Stimulated activated CD4-positive, alpha-beta T cell treated with anti-CD3 and anti-CD28 coated beads, Interleukin-12 subunit alpha, Interleukin-12 subunit beta, amount 100 ng/mL, for 48 hours (primary cell): ENCODE measurements around the gene KCNJ6.
"Not testable (repeated sequence)": the region's sequence is repeated elsewhere in the genome, so short reads cannot be mapped to it uniquely, and the experiment has no call there.

Experiments
- DNase-seq, 3 donors: peaks; one replicate each; pipeline ENCODE4 v3.0.0-alpha.2; 2020; ENCODE audit warnings: low read depth in 2 of 3, low spot score in 1 of 3

Gene KCNJ6

DNA sequence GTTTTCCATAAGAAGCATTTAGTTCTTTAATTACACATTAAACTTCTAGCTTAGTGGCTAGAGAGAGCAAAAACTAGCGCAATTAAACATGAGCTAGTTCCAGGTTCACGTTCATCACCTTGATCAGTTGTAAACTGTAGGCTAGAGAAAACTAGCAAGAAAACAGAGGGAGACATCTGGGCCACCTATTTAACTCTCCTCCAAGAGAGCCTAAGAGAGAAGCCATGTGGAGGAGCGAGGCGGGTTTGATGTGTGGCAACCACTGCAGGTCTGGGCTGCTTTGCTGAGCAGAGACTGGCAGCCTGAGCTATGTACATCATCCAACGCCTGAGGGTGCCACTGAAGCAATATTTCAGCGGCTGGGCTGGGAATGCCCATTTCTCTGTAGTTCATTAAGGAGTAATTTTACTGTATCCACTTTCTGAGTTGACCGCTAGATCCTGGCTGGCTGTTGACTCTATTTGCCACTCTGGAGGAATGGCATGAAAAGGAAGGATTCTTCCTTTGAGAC lies 296.7 kb downstream of the KCNJ6 start:
- DNase-seq: no peak

DNA sequence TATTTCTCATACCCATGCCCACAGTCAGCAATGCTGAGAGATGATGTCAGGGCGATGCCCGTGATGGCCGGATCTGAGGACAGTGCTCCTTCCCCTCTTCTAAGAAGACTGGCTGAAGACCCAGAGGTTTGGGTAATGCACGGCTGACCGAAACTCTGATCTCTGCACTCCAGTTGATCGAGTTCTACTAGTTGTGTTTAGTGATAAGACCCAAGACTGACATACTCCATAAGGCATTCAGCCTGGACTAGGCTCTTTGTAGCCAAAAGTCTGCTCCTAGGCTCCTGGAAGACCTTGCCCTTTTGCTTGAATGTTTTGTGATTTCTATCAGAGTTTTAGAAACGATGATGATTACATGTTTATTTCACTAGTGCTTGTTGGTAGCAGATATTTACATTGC lies 298.2 kb downstream of the KCNJ6 start:
- no peak for DNase-seq

DNA sequence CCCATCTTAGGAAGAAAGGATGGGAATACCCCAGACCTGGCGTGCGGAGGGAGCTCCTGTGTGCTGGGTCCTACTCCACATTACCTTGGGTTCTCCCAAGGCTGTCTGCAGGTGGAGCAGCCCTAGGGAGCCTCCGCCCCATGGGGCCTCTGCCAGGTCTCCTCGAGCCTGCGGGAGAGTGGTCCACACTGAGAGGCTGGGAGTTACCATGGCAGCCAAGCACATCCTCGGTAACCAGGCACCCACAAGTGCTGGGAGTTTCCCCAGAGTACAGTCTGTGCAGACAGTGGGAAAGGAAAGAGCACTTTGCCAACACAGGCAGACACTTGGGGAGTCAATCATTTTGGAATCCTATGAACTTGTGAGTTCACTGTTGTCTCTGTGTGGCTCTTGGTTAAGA lies 300.3 kb downstream of the KCNJ6 start:
- DNase-seq: no peak

GRCh38 chr21:37614351-37614875 lies 301.8 kb downstream of the KCNJ6 start:
- no peak for DNase-seq

DNA sequence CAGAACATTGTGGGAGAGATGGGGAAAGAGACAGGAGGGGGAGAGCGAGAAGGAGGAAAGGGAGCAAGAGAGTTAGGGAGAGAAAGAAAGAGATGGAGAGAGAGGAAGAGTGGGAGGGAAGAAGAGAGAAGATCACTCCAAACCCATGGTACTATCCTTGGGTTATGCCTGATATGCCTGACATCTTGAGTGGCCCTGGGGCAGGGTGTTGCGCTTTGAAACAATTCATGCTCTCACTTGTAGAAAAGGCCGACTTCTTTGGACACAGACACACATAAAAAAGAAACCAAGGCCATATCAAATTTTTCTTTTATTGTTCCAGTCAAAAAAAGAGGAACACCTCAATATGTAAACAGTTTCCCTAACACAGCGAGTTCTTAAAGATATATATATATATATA lies 309.2 kb downstream of the KCNJ6 start:
- DNase-seq: no peak

DNA sequence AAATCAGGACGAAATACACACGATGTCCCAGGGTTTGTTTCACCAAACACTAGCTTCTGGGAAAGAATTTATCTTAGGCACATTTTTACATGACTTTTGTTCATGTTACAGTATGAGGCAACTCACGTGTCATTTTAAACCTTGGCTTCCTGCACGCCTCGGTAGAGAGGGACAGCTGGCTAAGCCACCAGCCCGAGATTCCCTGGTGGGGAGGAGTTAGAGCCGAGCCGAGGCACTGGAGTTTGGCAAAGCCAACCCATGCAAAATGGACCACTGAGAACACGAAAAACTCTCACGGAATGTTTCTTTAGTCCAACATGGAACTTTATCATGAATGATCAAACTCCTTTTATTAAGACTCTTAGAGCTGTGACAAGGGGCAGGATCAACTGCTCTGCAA lies 309.7 kb downstream of the KCNJ6 start:
- DNase-seq: no peak

DNA sequence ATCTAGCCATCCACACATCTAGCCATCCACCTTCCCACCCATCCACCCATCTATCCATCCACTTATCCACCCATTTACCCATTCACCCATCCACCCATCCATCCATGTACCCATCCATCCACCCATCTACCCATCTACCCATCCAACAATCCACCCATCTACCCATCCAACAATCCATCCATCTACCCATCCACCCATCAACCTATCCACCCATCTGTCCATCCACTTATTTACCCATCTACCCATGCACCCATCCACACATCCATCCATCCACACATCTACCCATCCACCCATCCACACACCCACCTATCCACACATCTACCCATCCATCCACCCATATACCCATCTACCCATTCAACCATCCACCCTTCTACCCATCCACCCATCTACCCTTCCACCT lies 311.3 kb downstream of the KCNJ6 start:
- DNase-seq: no peak

DNA sequence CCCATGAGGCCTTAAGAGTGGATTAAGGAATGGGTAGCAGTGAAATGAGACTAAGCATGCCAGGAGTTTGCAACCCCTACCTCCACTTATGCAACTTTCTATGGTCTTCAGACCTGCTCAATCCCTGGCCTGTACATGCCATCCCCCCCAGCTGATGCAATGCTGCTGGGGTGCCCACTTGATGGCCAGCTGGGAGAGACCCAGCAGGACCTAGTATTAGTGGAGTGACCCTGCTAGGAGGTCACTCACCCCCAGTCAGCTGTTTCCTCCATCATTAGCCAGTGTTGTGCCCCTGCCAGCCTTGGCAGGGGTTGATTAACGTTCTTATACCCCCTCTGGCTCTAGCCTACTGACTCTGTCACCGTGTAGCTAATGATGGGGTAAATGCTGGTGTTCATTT lies 313.1 kb downstream of the KCNJ6 start:
- no peak for DNase-seq

DNA sequence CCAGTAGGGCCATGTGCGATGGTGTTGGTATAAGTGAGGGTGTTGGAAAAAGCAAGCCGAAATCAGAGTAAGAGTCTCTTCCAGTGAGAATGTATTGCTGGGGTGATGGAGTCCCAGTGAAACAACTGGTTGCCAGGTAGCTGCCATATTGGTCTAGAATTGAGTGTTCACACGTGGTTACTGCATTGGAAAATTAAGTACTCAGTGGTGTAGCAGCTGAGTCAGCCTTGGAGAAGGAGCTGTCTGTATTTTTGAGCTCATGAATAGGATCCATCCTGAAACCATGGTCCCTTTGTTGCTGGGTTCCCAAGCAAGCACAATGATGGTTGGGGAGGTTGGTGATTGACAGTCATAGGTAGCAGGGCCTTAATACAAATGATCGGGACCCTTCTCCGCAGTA lies 314.3 kb downstream of the KCNJ6 start:
- no peak for DNase-seq

- DNase-seq: no peak
These were observed 315.2 kb downstream of the KCNJ6 start for GRCh38 chr21:37601027-37601426.

DNA sequence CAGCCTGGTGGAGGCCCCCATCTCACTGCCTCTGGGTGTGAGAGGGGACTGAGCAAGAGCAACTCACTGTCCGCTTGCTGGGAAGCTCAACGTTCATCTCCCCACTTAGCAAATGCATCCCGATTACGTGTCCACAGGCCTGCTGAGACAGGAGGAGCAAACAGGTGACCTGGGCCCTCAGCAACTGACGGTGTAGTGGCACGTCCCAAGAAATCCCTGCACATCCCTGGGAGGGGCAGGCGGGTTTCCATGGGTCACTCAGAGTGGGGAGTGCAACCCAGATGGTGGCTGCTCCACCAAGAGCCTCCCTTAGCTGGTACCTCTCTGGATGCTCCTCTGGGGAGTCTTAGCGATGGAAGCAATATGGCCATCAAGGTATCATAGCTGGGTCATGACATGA lies 320.3 kb downstream of the KCNJ6 start:
- no peak for DNase-seq

- no peak for DNase-seq
These were observed 321.7 kb downstream of the KCNJ6 start for GRCh38 chr21:37594472-37594951.

DNA sequence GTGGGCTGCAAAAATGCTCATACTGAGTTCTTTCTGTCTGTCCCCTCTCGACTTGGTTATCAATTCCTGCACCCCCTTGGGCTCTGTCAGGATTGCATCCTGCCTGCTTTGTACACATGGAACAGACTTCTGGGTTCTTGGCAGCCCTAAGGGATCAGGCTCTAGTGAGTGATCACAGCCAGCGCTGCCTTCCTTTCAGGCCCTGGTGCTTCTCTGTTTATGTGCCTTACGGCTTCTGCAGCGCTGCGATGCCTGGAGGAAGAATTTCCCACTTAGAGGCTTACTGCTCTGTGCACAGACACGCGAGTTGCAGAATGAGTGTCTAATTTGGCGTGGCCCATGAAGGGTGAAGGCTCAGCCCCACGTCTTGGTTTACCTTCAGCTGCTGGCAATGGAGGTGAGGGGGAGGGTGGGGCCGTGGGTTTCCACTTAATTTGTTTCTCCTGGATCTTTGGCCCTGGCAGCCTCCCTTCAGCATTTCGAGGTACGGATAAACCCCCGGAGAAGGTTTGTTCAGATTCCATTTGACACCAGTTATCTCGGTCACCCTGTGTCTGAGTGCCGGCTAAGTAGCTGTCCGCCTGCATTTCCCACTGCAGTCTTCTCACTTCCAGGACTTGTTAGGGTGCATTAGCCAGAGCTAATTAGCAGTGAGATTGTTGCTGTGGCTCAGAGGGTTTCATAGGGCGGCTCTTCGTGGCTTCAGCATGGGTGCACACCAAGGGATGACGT lies 322.4 kb downstream of the KCNJ6 start:
- DNase-seq: no peak

DNA sequence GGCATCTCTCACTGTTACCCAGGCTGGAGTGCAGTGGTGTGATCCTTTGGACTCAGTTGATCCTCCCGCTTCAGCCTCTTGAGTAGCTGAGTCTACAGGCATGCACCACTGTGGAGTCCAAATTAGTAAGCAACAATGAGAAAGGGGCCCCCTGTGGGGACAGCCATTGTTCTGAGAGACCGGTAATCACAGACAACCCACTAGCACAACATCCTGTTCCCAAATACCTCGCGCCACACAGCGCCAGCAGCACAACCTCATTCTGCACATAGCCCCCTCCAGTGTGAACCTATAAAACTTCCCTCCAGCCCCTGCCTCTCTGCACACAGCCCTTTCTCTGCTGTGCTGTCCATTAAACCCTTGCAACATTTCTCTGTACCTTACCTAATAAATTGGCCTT lies 323.2 kb downstream of the KCNJ6 start:
- no peak for DNase-seq

- no peak for DNase-seq
These were observed 323.8 kb downstream of the KCNJ6 start for GRCh38 chr21:37592496-37592895.

- not testable (repeated sequence) for DNase-seq
These were observed 324.3 kb downstream of the KCNJ6 start for GRCh38 chr21:37591994-37592393.

DNA sequence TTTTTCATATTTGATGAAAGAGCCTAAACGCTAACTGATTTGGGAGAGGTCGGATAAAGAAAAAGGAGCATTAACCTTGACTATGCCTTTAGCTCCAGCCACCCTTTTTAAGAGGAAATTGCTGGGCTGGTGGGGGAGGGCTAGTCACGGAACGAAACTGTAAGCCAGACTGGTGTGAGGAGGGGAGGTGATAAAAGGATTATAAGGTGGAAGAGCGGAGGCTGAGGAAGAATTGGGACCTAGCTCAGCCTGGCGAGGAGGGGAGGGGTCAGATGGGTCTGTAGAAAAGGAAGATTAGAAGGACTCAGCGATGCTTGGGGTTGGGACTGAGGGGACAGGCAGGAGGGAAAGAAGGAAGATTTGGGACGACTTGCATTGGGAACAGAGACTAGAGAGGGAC lies 325.4 kb downstream of the KCNJ6 start:
- not testable (repeated sequence) for DNase-seq

DNA sequence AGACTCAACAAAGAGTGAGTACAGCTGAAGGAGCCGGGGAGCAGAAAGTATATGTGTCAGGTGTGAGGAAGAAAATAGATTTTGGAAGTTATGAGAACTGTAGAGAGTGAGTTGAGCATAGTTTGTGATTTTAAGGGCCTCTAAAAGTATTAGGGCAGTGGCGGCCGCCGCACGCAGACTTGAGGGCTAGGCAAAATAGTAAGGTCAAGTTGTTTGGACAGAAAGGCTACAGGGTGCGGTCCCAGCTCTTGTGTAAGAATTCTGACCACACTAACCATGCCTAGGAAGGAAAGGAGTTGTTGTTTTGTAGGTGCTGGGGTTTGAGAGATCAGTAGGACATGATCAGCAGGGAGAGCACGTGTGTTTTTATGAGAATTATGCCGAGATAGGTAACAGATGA lies 327.6 kb downstream of the KCNJ6 start:
- DNase-seq: not testable (repeated sequence)

GRCh38 chr21:37587635-37588177 lies 328.6 kb downstream of the KCNJ6 start:
- no peak for DNase-seq

DNA sequence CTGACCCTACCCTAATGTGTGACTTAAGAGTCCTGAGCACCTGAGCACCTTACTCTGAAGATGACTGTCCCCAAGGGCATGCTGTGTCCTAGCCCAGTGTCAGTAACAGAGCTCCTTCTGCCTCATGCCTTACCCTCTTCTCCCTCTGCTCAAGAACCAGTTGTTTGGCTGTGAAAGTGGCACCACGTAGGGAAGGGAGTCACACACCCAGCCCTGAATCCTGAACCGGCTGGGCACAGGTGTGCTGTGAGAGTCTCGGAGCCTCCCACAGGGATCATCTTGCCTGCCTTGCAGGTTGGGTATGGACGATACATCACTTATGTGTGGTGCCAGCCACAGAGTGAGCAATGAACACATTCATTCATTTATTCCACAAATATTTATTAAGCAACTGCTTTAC lies 329.1 kb downstream of the KCNJ6 start:
- no peak for DNase-seq

DNA sequence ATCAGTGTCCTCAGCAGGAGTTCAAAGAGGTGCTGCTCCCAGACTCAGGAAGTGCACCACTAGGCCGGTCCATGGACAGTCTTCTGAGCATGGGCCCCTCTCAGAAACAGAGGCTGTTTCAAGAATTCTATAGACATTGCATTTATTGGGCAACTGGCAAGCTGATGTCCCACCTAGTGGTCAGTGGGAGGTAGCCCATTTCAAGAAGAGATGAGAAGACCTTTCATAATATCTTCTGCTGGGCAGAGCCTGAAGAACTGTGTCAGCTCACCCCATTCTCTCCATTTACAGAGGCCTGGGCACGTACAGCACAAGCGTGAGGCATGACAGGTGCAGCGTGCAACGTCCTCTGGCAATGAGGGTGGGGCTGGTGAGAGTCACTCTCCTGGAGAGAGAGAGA lies 333.7 kb downstream of the KCNJ6 start:
- no peak for DNase-seq

- DNase-seq: no peak
These were observed 335.6 kb downstream of the KCNJ6 start for GRCh38 chr21:37580666-37581065.

DNA sequence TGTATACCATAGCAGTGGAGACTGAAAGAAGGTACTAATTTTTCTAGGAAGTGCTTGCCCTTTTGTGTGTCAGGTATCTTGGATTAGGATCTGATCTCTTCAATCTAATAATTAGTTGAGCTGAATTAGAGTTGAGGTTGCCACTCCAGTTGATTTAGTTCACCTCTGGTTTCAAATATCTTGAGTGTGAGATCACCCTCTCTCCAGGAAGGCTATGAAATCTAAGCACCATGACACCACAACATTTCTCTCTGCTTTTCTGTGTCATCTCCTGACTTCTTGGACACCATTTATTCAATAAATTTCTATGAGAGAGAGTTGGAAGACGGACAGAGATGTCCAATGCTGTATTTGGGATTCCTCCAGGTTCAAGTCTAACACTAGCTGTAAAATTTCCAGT lies 336.9 kb downstream of the KCNJ6 start:
- no peak for DNase-seq
